Mammary epithelial cell (primary cell): Measurements from ENCODE around the gene ZNF17.

Source experiments
- CTCF ChIP-seq, 2 donors: IDR thresholded peaks in 1 of 2; conservative IDR thresholded peaks in 1 of 2; 2 replicates each; pipeline ENCODE4 v1.5.1; 2011 to 2012; ENCODE audit warnings: inconsistent platforms in 2 of 2, low read length in 2 of 2, mild to moderate bottlenecking in 2 of 2, control low read depth in 1 of 2, low read depth in 1 of 2; ENCODE audit not compliant: insufficient read depth in 1 of 2; ENCODE audit errors: extremely low read depth in 1 of 2
- EZH2 ChIP-seq: IDR thresholded peaks from 2 replicates; pipeline ENCODE4 v1.6.1; 2012; ENCODE audit warnings: low read length, inconsistent platforms, borderline replicate concordance

GRCh38 chr19:57395710-57396109 lies 15.3 kb upstream of the ZNF17 start:
- TF ChIP-seq CTCF (conservative IDR thresholded peaks at IDR 0.05 in 1 of 2, IDR thresholded peaks at IDR 0.05 in 1 of 2; ENCODE audit: extremely low read depth in 1 of 2, insufficient read depth in 1 of 2, low read depth in 1 of 2, low read length in 2 of 2): no peak
- TF ChIP-seq EZH2: no peak
